Activated T-cell treated with anti-CD3 and anti-CD28 coated beads for 4 hours (primary cell): ENCODE measurements around the gene ATP10A.

Experiments used
- DNase-seq: peaks from one replicate; pipeline ENCODE4 v3.0.0-alpha.2; 2020

Gene ATP10A

GRCh38 chr15:25824618-25825017 lies 38.5 kb downstream of the ATP10A start:
- no peak for DNase-seq

- no peak for DNase-seq
These were observed 50.3 kb downstream of the ATP10A start for GRCh38 chr15:25812845-25813244.

GRCh38 chr15:25812073-25812472 lies 51.1 kb downstream of the ATP10A start:
- no peak for DNase-seq

GRCh38 chr15:25811481-25811906 lies 51.6 kb downstream of the ATP10A start:
- no peak for DNase-seq

GRCh38 chr15:25810631-25811091 lies 52.5 kb downstream of the ATP10A start:
- no peak for DNase-seq

GRCh38 chr15:25810154-25810553 lies 53.0 kb downstream of the ATP10A start:
- no peak for DNase-seq

- DNase-seq, result no peak
These were observed 56.1 kb downstream of the ATP10A start for GRCh38 chr15:25807063-25807462.

- DNase-seq, result no peak
These were observed 58.1 kb downstream of the ATP10A start for GRCh38 chr15:25805031-25805430.

GRCh38 chr15:25804451-25804850 lies 58.7 kb downstream of the ATP10A start:
- no peak for DNase-seq

GRCh38 chr15:25803541-25803940 lies 59.6 kb downstream of the ATP10A start:
- no peak for DNase-seq

- no peak for DNase-seq
These were observed 60.1 kb downstream of the ATP10A start for GRCh38 chr15:25803036-25803435.

- no peak for DNase-seq
These were observed 60.8 kb downstream of the ATP10A start for GRCh38 chr15:25802285-25802830.

GRCh38 chr15:25801586-25802284 lies 61.4 kb downstream of the ATP10A start:
- DNase-seq, result no peak

GRCh38 chr15:25800761-25801515 lies 62.2 kb downstream of the ATP10A start:
- DNase-seq, result no peak

GRCh38 chr15:25799906-25800700 lies 63.0 kb downstream of the ATP10A start:
- DNase-seq, result no peak

GRCh38 chr15:25797936-25798901 lies 64.9 kb downstream of the ATP10A start:
- no peak for DNase-seq

GRCh38 chr15:25797511-25797935 lies 65.6 kb downstream of the ATP10A start:
- no peak for DNase-seq

- no peak for DNase-seq
These were observed 66.1 kb downstream of the ATP10A start for GRCh38 chr15:25797035-25797434.

- DNase-seq, result no peak
These were observed 66.7 kb downstream of the ATP10A start for GRCh38 chr15:25796395-25796794.

- DNase-seq, result no peak
These were observed 67.4 kb downstream of the ATP10A start for GRCh38 chr15:25795712-25796111.

GRCh38 chr15:25795061-25795460 lies 68.1 kb downstream of the ATP10A start:
- DNase-seq, result no peak
